ENCODE measurements around the gene RNF133. TPM values are rescaled to one million over a fixed set of nuclear protein-coding genes. Genes with fewer than 3 reads are reported as not detected.

RNF133 gene
- total and polyA plus RNA-seq, 9 of the 15 experiments (the other 6 are each of a cell fraction or from before 2014, with no cell fraction given), result not detected

GRCh38 chr7:122684504-122684903 lies 14.4 kb downstream of the RNF133 start:
- in situ Hi-C loops (cut with MboI) (no loop called here), intact Hi-C loops (cut with micrococcal nuclease) (no loop called here)
- H3K27ac ChIP-seq (ENCODE audit: extremely low read depth, low read depth, low read length), result no peak overlapping the region
- CTCF ChIA-PET (ENCODE audit: low intra/inter-chr PET ratio), result no interaction called here
- H3K9me1 ChIP-seq (ENCODE audit: control insufficient read depth, insufficient read depth, low read length), result no peaks in the 10 kb centered on the region
- BruUV-seq (replicated peaks), result no TSS peak
- H3K9ac ChIP-seq (ENCODE audit: insufficient read depth in 1 of 2, low read depth in 2 of 2, low read length in 2 of 2), result no peak overlapping the region
- POLR2A ChIA-PET, result no interaction called here
- no peaks in the 10 kb centered on the region for H3K4me1 ChIP-seq (replicated peaks in 1 of 2; ENCODE audit: control insufficient read depth in 2 of 2, insufficient read depth in 2 of 2, low read length in 2 of 2)
- no peak for FAIRE-seq
- H4K20me1 ChIP-seq (replicated peaks; ENCODE audit: control insufficient read depth, insufficient read depth, low read length), result no peaks in the 10 kb centered on the region
- TF ChIP-seq NFE2 (IDR thresholded peaks at IDR 0.05; ENCODE audit: low read depth) (no peak), MCM3 (IDR thresholded peaks at IDR 0.05) (no peak), SAFB (IDR thresholded peaks at IDR 0.05; ENCODE audit: borderline replicate concordance, low read depth, low read length) (no peak), FOXO4 (CRISPR knock-in tag; IDR thresholded peaks at IDR 0.05) (no peak), TSC22D4 (tag; IDR thresholded peaks at IDR 0.05) (no peak), ZNF23 (CRISPR knock-in tag; IDR thresholded peaks at IDR 0.05) (no peak), ZNF780A (CRISPR knock-in tag; IDR thresholded peaks at IDR 0.05) (no peak), GTF3C2 (IDR thresholded peaks at IDR 0.05; ENCODE audit: borderline replicate concordance, extremely low read depth, insufficient read length) (no peak), SUPT5H (IDR thresholded peaks at IDR 0.05) (no peak), ZHX1 (conservative IDR thresholded peaks at IDR 0.05; ENCODE audit: low read length) (no peak), ZBTB33 (CRISPR knock-in tag; IDR thresholded peaks at IDR 0.05) (no peak), RNF2 (IDR thresholded peaks at IDR 0.05) (no peak), EWSR1 (IDR thresholded peaks at IDR 0.05; ENCODE audit: borderline replicate concordance, low read depth, partially characterized antibody) (no peak), CHD2 (IDR thresholded peaks at IDR 0.05; ENCODE audit: low read depth, low read length) (no peak), JUNB (CRISPR knock-in tag; conservative IDR thresholded peaks at IDR 0.05) (no peak), DPF2 (IDR thresholded peaks at IDR 0.05) (no peak)
- ATAC-seq, result no peak
- no peaks in the 10 kb centered on the region for H3K27me3 ChIP-seq (ENCODE audit: control insufficient read depth in 2 of 2, insufficient read depth in 2 of 2, low read length in 2 of 2)
- H3K4me3 ChIP-seq, result no peak overlapping the region
- H3K36me3 ChIP-seq (ENCODE audit: control insufficient read depth, insufficient read depth, low read length), result no peaks in the 10 kb centered on the region
- no peaks in the 10 kb centered on the region for H3K79me2 ChIP-seq (ENCODE audit: control insufficient read depth, insufficient read depth, low read length)
- H3K9me3 ChIP-seq (replicated peaks; ENCODE audit: control insufficient read depth, insufficient read depth, low read depth, low read length), result no peaks in the 10 kb centered on the region
- no peak overlapping the region for H3K4me2 ChIP-seq (ENCODE audit: insufficient read depth, low read length)
- H2AFZ ChIP-seq (ENCODE audit: low read depth, low read length), result no peak overlapping the region
- no peak for DNase-seq (ENCODE audit: extremely low read depth in 1 of 4, low spot score in 3 of 4)
- 0% methylated on average over 2 of the region's 2 CpGs for WGBS (ENCODE audit: insufficient coverage, low coverage, missing lambda C conversion rate)

Data from K562 (cell line).